H9 (cell line): ENCODE results near the gene ZNF764. TPM values are rescaled to one million over a fixed set of nuclear protein-coding genes. Genes with fewer than 3 reads are reported as not detected.
"Not testable (repeated sequence)": the region's sequence is repeated elsewhere in the genome, so short reads cannot be mapped to it uniquely, and the experiment has no call there.

Source experiments
- DNase-seq: peaks from one replicate; pipeline ENCODE4 v3.0.0-alpha.2; 2017
- H2AFZ ChIP-seq: one replicate; pipeline ENCODE4 v1.6.1; 2013; ENCODE audit warnings: mild to moderate bottlenecking, low read length, control low read depth, moderate library complexity
- H2AK5ac ChIP-seq: 2 replicates; pipeline ENCODE4 v1.6.1; 2013; ENCODE audit warnings: low read length, control low read depth, mixed read lengths; ENCODE audit not compliant: insufficient read length
- H2BK120ac ChIP-seq: one replicate; pipeline ENCODE4 v1.6.1; 2013; ENCODE audit warnings: low read depth, mild to moderate bottlenecking, low read length, control low read depth, inconsistent platforms; ENCODE audit not compliant: poor library complexity, severe bottlenecking
- H2BK12ac ChIP-seq: 2 replicates; pipeline ENCODE4 v1.6.1; 2013; ENCODE audit warnings: low read length, control low read depth, mixed read lengths, low read depth; ENCODE audit not compliant: insufficient read length
- H2BK15ac ChIP-seq: 2 replicates; pipeline ENCODE4 v1.6.1; 2013; ENCODE audit warnings: low read depth, low read length, control low read depth
- H2BK20ac ChIP-seq: one replicate; pipeline ENCODE4 v1.6.1; 2013; ENCODE audit warnings: low read depth, mild to moderate bottlenecking, low read length, control low read depth, inconsistent platforms; ENCODE audit not compliant: poor library complexity, severe bottlenecking
- H2BK5ac ChIP-seq: 2 replicates; pipeline ENCODE4 v1.6.1; 2013; ENCODE audit warnings: low read length, control low read depth, mixed read lengths; ENCODE audit not compliant: insufficient read length
- H3K14ac ChIP-seq: 2 replicates; pipeline ENCODE4 v1.6.1; 2013; ENCODE audit warnings: low read length, control low read depth; ENCODE audit not compliant: insufficient read depth
- H3K18ac ChIP-seq: 2 replicates; pipeline ENCODE4 v1.6.1; 2013; ENCODE audit warnings: low read depth, mild to moderate bottlenecking, mixed read lengths, low read length, control low read depth; ENCODE audit not compliant: insufficient read length
- H3K23ac ChIP-seq: 2 replicates; pipeline ENCODE4 v1.6.1; 2013; ENCODE audit warnings: low read length, control low read depth, mixed read lengths, low read depth; ENCODE audit not compliant: insufficient read length
- H3K23me2 ChIP-seq: 2 replicates; pipeline ENCODE4 v1.6.1; 2013; ENCODE audit warnings: low read depth, mild to moderate bottlenecking, mixed read lengths, low read length, control low read depth; ENCODE audit not compliant: insufficient read length, poor library complexity, severe bottlenecking
- H3K27ac ChIP-seq: 2 replicates; pipeline ENCODE4 v1.5.1; 2013; ENCODE audit warnings: low read length, control low read depth, mixed read lengths, low read depth; ENCODE audit not compliant: insufficient read length
- H3K27me3 ChIP-seq: 2 replicates; pipeline ENCODE4 v1.6.1; 2013; ENCODE audit warnings: low read length, control low read depth, inconsistent platforms; ENCODE audit not compliant: insufficient read depth
- H3K4ac ChIP-seq: 2 replicates; pipeline ENCODE4 v1.6.1; 2013; ENCODE audit warnings: low read depth, mild to moderate bottlenecking, control low read depth, inconsistent platforms, low read length, moderate library complexity
- H3K4me1 ChIP-seq: 2 replicates; pipeline ENCODE4 v1.6.1; 2013; ENCODE audit warnings: low read length, control low read depth, inconsistent platforms; ENCODE audit not compliant: insufficient read depth
- H3K4me2 ChIP-seq: 2 replicates; pipeline ENCODE4 v1.6.1; 2013; ENCODE audit warnings: low read length, control low read depth, mixed read lengths; ENCODE audit not compliant: insufficient read length, insufficient read depth
- H3K56ac ChIP-seq: 2 replicates; pipeline ENCODE4 v1.6.1; 2013; ENCODE audit warnings: low read depth, mild to moderate bottlenecking, mixed read lengths, low read length, control low read depth; ENCODE audit not compliant: insufficient read length
- H3K79me1 ChIP-seq: 2 replicates; pipeline ENCODE4 v1.6.1; 2013; ENCODE audit warnings: low read depth, mild to moderate bottlenecking, moderate library complexity, low read length, control low read depth, inconsistent platforms; ENCODE audit not compliant: insufficient read depth, poor library complexity, severe bottlenecking
- H3K79me2 ChIP-seq: 2 replicates; pipeline ENCODE4 v1.6.1; 2013; ENCODE audit warnings: low read length, control low read depth, inconsistent platforms; ENCODE audit not compliant: insufficient read depth
- H3K9ac ChIP-seq: 2 replicates; pipeline ENCODE4 v1.6.1; 2013; ENCODE audit warnings: low read length, control low read depth, mixed read lengths; ENCODE audit not compliant: insufficient read length; ENCODE audit errors: extremely low read depth
- H3K9me3 ChIP-seq: one replicate; pipeline ENCODE4 v1.6.1; 2013; ENCODE audit warnings: low read depth, low read length, inconsistent platforms; ENCODE audit not compliant: control insufficient read depth
- H3T11ph ChIP-seq: one replicate; pipeline ENCODE4 v1.6.1; 2013; ENCODE audit warnings: mild to moderate bottlenecking, low read length, control low read depth, inconsistent platforms
- H4K20me1 ChIP-seq: one replicate; pipeline ENCODE4 v1.6.1; 2013; ENCODE audit not compliant: control insufficient read depth, insufficient read length, insufficient read depth
- H4K5ac ChIP-seq: 2 replicates; pipeline ENCODE4 v1.6.1; 2013; ENCODE audit warnings: low read depth, mild to moderate bottlenecking, mixed read lengths, low read length, control low read depth; ENCODE audit not compliant: insufficient read length
- H4K8ac ChIP-seq: replicated peaks from 2 replicates; pipeline ENCODE4 v1.6.1; 2013; ENCODE audit warnings: low read length, control low read depth, mixed read lengths, low read depth; ENCODE audit not compliant: insufficient read length
- H4K91ac ChIP-seq: 2 replicates; pipeline ENCODE4 v1.6.1; 2013; ENCODE audit warnings: low read depth, mild to moderate bottlenecking, moderate library complexity, mixed read lengths, low read length, control low read depth; ENCODE audit not compliant: insufficient read length
- H3K27ac Mint-ChIP-seq, 3 experiments: 2 replicates in 2 of 3; 3 replicates in 1 of 3; pipeline ENCODE4 v1.8.0; 2020 to 2021; ENCODE audit warnings: mixed read lengths in 3 of 3, mild to moderate bottlenecking in 1 of 3, moderate library complexity in 1 of 3
- H3K27me3 Mint-ChIP-seq: 2 replicates; pipeline ENCODE4 v1.8.0; 2021; ENCODE audit warnings: low read depth, mild to moderate bottlenecking, moderate library complexity, mixed read lengths
- H3K36me3 Mint-ChIP-seq, 3 experiments: 2 replicates in 2 of 3; 3 replicates in 1 of 3; pipeline ENCODE4 v1.8.0; 2020 to 2021; ENCODE audit warnings: low read depth in 3 of 3, mixed read lengths in 3 of 3; ENCODE audit not compliant: insufficient read depth in 1 of 3
- H3K4me1 Mint-ChIP-seq, 2 experiments: 2 replicates each; pipeline ENCODE4 v1.8.0; 2020; ENCODE audit warnings: mixed read lengths in 2 of 2
- H3K4me3 Mint-ChIP-seq, 2 experiments: 2 replicates in 1 of 2; 3 replicates in 1 of 2; pipeline ENCODE4 v1.8.0; 2020 to 2021; ENCODE audit warnings: mild to moderate bottlenecking in 2 of 2, mixed read lengths in 2 of 2, moderate library complexity in 1 of 2
- H3K9me3 Mint-ChIP-seq, 2 experiments: 2 replicates in 1 of 2; 3 replicates in 1 of 2; pipeline ENCODE4 v1.8.0; 2020; ENCODE audit warnings: mild to moderate bottlenecking in 2 of 2, mixed read lengths in 2 of 2, moderate library complexity in 1 of 2
- WGBS: extraction: QIAGEN DNeasy Blood & Tissue Kit; methylation state at CpG from one replicate; pipeline ENCODE4 v1.1.7; 2013; ENCODE audit warnings: missing lambda C conversion rate, low lambda C conversion rate, mixed read lengths; ENCODE audit not compliant: insufficient read length; ENCODE audit errors: extremely low coverage; 5-methylcytosine and 5-hydroxymethylcytosine counted together
- total RNA-seq: library from RNA; stranded (reverse); gene quantifications from 2 replicates; pipeline ENCODE4 v1.2.1, GENCODE V29; 2021
- TF ChIP-seq, protein P1 (sequence below): fragments of 200-600 bp; sonication (generic); conservative IDR thresholded peaks from 3 replicates; pipeline ENCODE4 v1.8.0; 2021; ENCODE audit warnings: antibody characterized with exemption, mild to moderate bottlenecking

ZNF764 gene
- total RNA-seq, 1 experiment from 2014 or later, result 11.4 TPM

DNA sequence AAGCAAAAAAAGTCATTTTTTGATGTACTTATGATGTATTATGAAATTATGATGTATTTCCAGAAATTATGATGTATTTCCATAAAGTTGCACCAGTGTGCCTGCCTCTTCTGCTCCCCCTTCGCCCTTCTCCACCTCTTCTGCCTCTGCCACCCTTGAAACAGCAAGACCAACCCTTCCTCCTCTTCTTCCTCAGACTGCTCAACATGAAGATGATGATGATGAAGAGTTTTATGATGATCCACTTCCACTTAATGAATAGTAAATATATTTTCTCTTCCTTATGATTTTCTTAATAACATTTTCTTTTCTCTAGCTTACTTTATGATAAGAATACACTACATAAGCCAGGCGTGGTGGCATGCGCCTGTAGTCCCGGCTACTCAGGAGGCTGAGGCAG lies 34.7 kb upstream of the ZNF764 start:
- no peak overlapping the region for H2AK5ac ChIP-seq
- H3K36me3 Mint-ChIP-seq, result peaks cover 2 to 8% (median 4%) of the 10 kb centered on the region in 3 experiments; a peak in 6 of 7 replicates
- WGBS, result no CpG with 5 or more reads among the region's 4 CpGs
- H3K4me1 ChIP-seq, result no peaks in the 10 kb centered on the region
- H4K8ac ChIP-seq, result no peak overlapping the region
- no peaks in the 10 kb centered on the region for H3K23me2 ChIP-seq
- H4K20me1 ChIP-seq, result no peaks in the 10 kb centered on the region
- no peak overlapping the region for H2BK5ac ChIP-seq
- no peak overlapping the region for H3K23ac ChIP-seq
- peaks cover 0 to 4% of the 10 kb centered on the region in 2 experiments; a peak in 1 of 5 replicates for H3K9me3 Mint-ChIP-seq
- H3K4me3 Mint-ChIP-seq, result no peak overlapping the region
- TF ChIP-seq, protein P1, sequence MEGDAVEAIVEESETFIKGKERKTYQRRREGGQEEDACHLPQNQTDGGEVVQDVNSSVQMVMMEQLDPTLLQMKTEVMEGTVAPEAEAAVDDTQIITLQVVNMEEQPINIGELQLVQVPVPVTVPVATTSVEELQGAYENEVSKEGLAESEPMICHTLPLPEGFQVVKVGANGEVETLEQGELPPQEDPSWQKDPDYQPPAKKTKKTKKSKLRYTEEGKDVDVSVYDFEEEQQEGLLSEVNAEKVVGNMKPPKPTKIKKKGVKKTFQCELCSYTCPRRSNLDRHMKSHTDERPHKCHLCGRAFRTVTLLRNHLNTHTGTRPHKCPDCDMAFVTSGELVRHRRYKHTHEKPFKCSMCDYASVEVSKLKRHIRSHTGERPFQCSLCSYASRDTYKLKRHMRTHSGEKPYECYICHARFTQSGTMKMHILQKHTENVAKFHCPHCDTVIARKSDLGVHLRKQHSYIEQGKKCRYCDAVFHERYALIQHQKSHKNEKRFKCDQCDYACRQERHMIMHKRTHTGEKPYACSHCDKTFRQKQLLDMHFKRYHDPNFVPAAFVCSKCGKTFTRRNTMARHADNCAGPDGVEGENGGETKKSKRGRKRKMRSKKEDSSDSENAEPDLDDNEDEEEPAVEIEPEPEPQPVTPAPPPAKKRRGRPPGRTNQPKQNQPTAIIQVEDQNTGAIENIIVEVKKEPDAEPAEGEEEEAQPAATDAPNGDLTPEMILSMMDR, result no peak
- no peak overlapping the region for H2BK15ac ChIP-seq
- no peak overlapping the region for H4K5ac ChIP-seq
- no peak overlapping the region for H2BK120ac ChIP-seq
- no peaks in the 10 kb centered on the region for H3K27me3 ChIP-seq
- no peak overlapping the region for H4K91ac ChIP-seq
- H2AFZ ChIP-seq, result no peak overlapping the region
- H3K27me3 Mint-ChIP-seq, result no peaks in the 10 kb centered on the region
- no peak overlapping the region for H3K27ac ChIP-seq
- no peak overlapping the region for H3K14ac ChIP-seq
- H2BK12ac ChIP-seq, result no peak overlapping the region
- no peak for DNase-seq
- no peaks in the 10 kb centered on the region for H3K9me3 ChIP-seq
- no peak overlapping the region for H3K56ac ChIP-seq
- no peak overlapping the region for H3K18ac ChIP-seq
- no peaks in the 10 kb centered on the region for H3K79me2 ChIP-seq
- no peak overlapping the region for H3K27ac Mint-ChIP-seq
- no peak overlapping the region for H2BK20ac ChIP-seq
- no peak overlapping the region for H3T11ph ChIP-seq
- no peaks in the 10 kb centered on the region for H3K79me1 ChIP-seq
- H3K4ac ChIP-seq, result no peak overlapping the region
- H3K4me1 Mint-ChIP-seq, result no peaks in the 10 kb centered on the region
- no peak overlapping the region for H3K9ac ChIP-seq
- H3K4me2 ChIP-seq, result no peak overlapping the region

- H3K4me2 ChIP-seq, H4K20me1 ChIP-seq, DNase-seq, H3T11ph ChIP-seq, H2BK15ac ChIP-seq, H3K79me1 ChIP-seq, H4K8ac ChIP-seq, H3K4me3 Mint-ChIP-seq, H3K27ac ChIP-seq, H3K4me1 ChIP-seq, H3K23me2 ChIP-seq, H2BK120ac ChIP-seq, H2BK5ac ChIP-seq, H2AK5ac ChIP-seq, H3K9me3 ChIP-seq, H2BK12ac ChIP-seq, H3K4me1 Mint-ChIP-seq, H3K4ac ChIP-seq, H4K5ac ChIP-seq, H3K18ac ChIP-seq, H2BK20ac ChIP-seq, H4K91ac ChIP-seq, H3K79me2 ChIP-seq, H3K9me3 Mint-ChIP-seq, H3K23ac ChIP-seq, H3K14ac ChIP-seq, H2AFZ ChIP-seq, H3K56ac ChIP-seq, H3K27me3 Mint-ChIP-seq, H3K9ac ChIP-seq, H3K27me3 ChIP-seq, H3K27ac Mint-ChIP-seq: not testable (repeated sequence)
- peaks cover 8 to 21% (median 15%) of the 10 kb centered on the region in 3 experiments; a peak in 6 of 7 replicates for H3K36me3 Mint-ChIP-seq
- no CpG with 5 or more reads among the region's 9 CpGs for WGBS
Observed at GRCh38 chr16:30590869-30591268, 32.7 kb upstream of the ZNF764 start.
